Ishikawa (cell line): ENCODE results near the gene FRAS1.

Experiments used
- CEBPB ChIP-seq: IDR thresholded peaks from 2 replicates; pipeline ENCODE4 v1.6.1; 2012
- CREB1 ChIP-seq: IDR thresholded peaks from 2 replicates; pipeline ENCODE4 v1.6.1; 2012; ENCODE audit warnings: low read depth
- EGR1 ChIP-seq: IDR thresholded peaks from 2 replicates; pipeline ENCODE4 v1.6.1; 2012
- EP300 ChIP-seq: IDR thresholded peaks from 2 replicates; pipeline ENCODE4 v1.6.1; 2012; ENCODE audit warnings: borderline replicate concordance
- FOXM1 ChIP-seq: IDR thresholded peaks from 2 replicates; pipeline ENCODE4 v1.6.1; 2012; ENCODE audit warnings: low read depth, borderline replicate concordance
- NFIC ChIP-seq: IDR thresholded peaks from 2 replicates; pipeline ENCODE4 v1.6.1; 2012
- RAD21 ChIP-seq: IDR thresholded peaks from 2 replicates; pipeline ENCODE4 v1.6.1; 2012; ENCODE audit warnings: low read depth
- REST ChIP-seq: IDR thresholded peaks from 2 replicates; pipeline ENCODE4 v1.6.1; 2012; ENCODE audit warnings: low read depth, mild to moderate bottlenecking
- TAF1 ChIP-seq: IDR thresholded peaks from 2 replicates; pipeline ENCODE4 v1.6.1; 2012; ENCODE audit warnings: low read depth, mild to moderate bottlenecking
- TCF12 ChIP-seq: IDR thresholded peaks from 2 replicates; pipeline ENCODE4 v1.6.1; 2012; ENCODE audit warnings: low read depth
- TEAD4 ChIP-seq: IDR thresholded peaks from 2 replicates; pipeline ENCODE4 v1.6.1; 2012
- USF1 ChIP-seq: IDR thresholded peaks from 2 replicates; pipeline ENCODE4 v1.6.1; 2012
- YY1 ChIP-seq: IDR thresholded peaks from 2 replicates; pipeline ENCODE4 v1.6.1; 2012; ENCODE audit warnings: low read depth
- ZBTB7A ChIP-seq: IDR thresholded peaks from 2 replicates; pipeline ENCODE4 v1.6.1; 2012; ENCODE audit warnings: low read depth
- TF ChIP-seq, protein P1 (sequence below): IDR thresholded peaks from 2 replicates; pipeline ENCODE4 v1.6.1; 2012

FRAS1 gene

GRCh38 chr4:78174891-78175290 is 117.8 kb downstream of the FRAS1 start:
- TF ChIP-seq YY1 = no peak
- no peak for TF ChIP-seq TAF1
- TF ChIP-seq USF1 = no peak

- TF ChIP-seq CEBPB (no peak), NFIC (no peak), TAF1 (no peak), TCF12 (no peak), EGR1 (no peak), YY1 (no peak), TEAD4 (no peak), CREB1 (no peak), REST (no peak), RAD21 (no peak), USF1 (no peak), FOXM1 (no peak)
- TF ChIP-seq, protein P1, sequence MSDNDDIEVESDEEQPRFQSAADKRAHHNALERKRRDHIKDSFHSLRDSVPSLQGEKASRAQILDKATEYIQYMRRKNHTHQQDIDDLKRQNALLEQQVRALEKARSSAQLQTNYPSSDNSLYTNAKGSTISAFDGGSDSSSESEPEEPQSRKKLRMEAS = no peak
Observed at GRCh38 chr4:78179196-78179595, 122.1 kb downstream of the FRAS1 start.

GRCh38 chr4:78184584-78184983 is 127.5 kb downstream of the FRAS1 start:
- TF ChIP-seq TCF12 (no peak), ZBTB7A (no peak), YY1 (no peak), RAD21 (no peak), FOXM1 (no peak), EGR1 (no peak), TEAD4 (no peak), NFIC (no peak), REST (no peak), CREB1 (no peak), TAF1 (no peak), CEBPB (no peak), USF1 (no peak)

- TF ChIP-seq ZBTB7A (no peak), REST (no peak), USF1 (no peak), EP300 (no peak)
Observed at GRCh38 chr4:78185117-78185516, 128.0 kb downstream of the FRAS1 start.
